Esophagus (tissue), 2 donors: Measurements from ENCODE around the gene SETD9. TPM values are rescaled to one million over a fixed set of nuclear protein-coding genes. Genes with fewer than 3 reads are reported as not detected.

Experiments
- H3K27ac ChIP-seq, 2 donors: one replicate each; pipeline ENCODE4 v1.5.1; 2013; ENCODE audit warnings: low read depth in 2 of 2, mild to moderate bottlenecking in 2 of 2, inconsistent platforms in 1 of 2, low read length in 1 of 2, moderate library complexity in 1 of 2
- H3K27me3 ChIP-seq, 2 donors: one replicate each; pipeline ENCODE4 v1.6.1; 2013; ENCODE audit warnings: low read length in 2 of 2, control low read depth in 1 of 2, mild to moderate bottlenecking in 1 of 2; ENCODE audit not compliant: insufficient read depth in 2 of 2, control insufficient read depth in 1 of 2
- H3K36me3 ChIP-seq, 2 donors: one replicate each; pipeline ENCODE4 v1.6.1; 2013; ENCODE audit warnings: low read length in 1 of 2; ENCODE audit not compliant: control insufficient read depth in 2 of 2, insufficient read depth in 2 of 2
- H3K4me1 ChIP-seq, 2 donors: one replicate each; pipeline ENCODE4 v1.6.1; 2013; ENCODE audit warnings: low read length in 1 of 2; ENCODE audit not compliant: control insufficient read depth in 2 of 2, insufficient read depth in 2 of 2
- H3K4me3 ChIP-seq, 2 donors: one replicate each; pipeline ENCODE4 v1.5.1; 2013; ENCODE audit warnings: low read length in 2 of 2, mild to moderate bottlenecking in 2 of 2, low read depth in 1 of 2, moderate library complexity in 1 of 2
- H3K9me3 ChIP-seq, 2 donors: one replicate each; pipeline ENCODE4 v1.6.1; 2013; ENCODE audit warnings: mild to moderate bottlenecking in 2 of 2, low read depth in 1 of 2, low read length in 1 of 2, moderate library complexity in 1 of 2; ENCODE audit not compliant: control insufficient read depth in 2 of 2, insufficient read depth in 1 of 2
- WGBS, 2 donors: extraction: QIAGEN DNeasy Blood & Tissue Kit; methylation state at CpG; one replicate each; pipeline ENCODE4 v1.1.7; 2013; 5-methylcytosine and 5-hydroxymethylcytosine counted together
- polyA plus RNA-seq, 2 donors: library from polyadenylated mRNA; stranded (reverse); fragments of 200-250 nt; gene quantifications; one replicate each; pipeline ENCODE4 v1.2.3, GENCODE V29; 2013
- donor health status: healthy with polysubstance abuse.
- donor health status: Bipolar disorder and iron deficiency.

Gene SETD9
- polyA plus RNA-seq, 2 donors, result 3.7 to 7.7 TPM

DNA sequence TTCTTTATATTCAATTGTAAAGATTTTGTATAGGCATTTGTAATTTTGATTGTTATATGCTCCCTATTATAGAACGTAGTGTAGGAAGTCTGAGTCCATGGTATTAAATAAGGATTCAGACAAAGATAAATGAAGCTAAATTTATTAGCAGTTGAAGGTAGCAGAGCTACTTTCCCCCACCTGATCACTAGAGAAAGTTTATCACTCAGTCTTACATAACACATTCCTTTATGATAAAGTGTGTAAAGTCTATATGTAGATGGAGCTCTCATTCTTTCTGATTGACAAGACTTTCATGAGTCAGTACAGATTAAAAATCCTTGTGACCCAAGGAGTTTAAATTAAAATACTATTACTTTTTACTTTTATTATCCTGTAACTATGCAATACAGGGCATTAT is 44.9 kb downstream of the SETD9 start:
- H3K36me3 ChIP-seq, result no peaks in the 10 kb centered on the region
- peaks cover 0 to 6% of the 10 kb centered on the region in 2 donors for H3K27me3 ChIP-seq
- H3K4me1 ChIP-seq, result no peaks in the 10 kb centered on the region
- H3K9me3 ChIP-seq, result no peaks in the 10 kb centered on the region
- H3K4me3 ChIP-seq, result no peak overlapping the region
- WGBS, 2 donors, result 84 to 94% methylated on average over 1 of the region's 1 CpG
- no peak overlapping the region for H3K27ac ChIP-seq

DNA sequence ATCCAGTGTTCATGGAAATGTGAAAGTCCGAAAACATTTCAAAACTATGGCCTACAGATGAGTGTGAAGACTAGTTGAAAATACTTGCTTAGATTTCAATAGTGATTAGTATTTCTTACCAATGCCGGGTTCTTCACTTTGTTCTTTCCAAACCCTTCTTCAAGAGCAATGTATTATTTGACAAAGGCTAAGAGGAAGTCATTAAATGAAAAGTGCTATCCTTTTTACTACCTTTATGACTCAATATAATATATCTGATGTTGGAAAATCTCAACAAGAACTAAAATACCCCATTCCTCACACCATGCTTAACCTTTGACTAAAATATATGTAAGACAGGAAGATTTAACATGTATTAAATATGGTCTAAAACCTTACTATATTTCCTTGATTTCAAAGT is 49.2 kb downstream of the SETD9 start:
- no peak overlapping the region for H3K4me3 ChIP-seq
- WGBS, 2 donors, result 90 to 93% methylated on average over 2 of the region's 2 CpGs
- H3K27me3 ChIP-seq, result peaks cover 0 to 13% of the 10 kb centered on the region in 2 donors
- H3K4me1 ChIP-seq, result no peaks in the 10 kb centered on the region
- H3K36me3 ChIP-seq, result no peaks in the 10 kb centered on the region
- H3K9me3 ChIP-seq, result no peaks in the 10 kb centered on the region
- no peak overlapping the region for H3K27ac ChIP-seq

DNA sequence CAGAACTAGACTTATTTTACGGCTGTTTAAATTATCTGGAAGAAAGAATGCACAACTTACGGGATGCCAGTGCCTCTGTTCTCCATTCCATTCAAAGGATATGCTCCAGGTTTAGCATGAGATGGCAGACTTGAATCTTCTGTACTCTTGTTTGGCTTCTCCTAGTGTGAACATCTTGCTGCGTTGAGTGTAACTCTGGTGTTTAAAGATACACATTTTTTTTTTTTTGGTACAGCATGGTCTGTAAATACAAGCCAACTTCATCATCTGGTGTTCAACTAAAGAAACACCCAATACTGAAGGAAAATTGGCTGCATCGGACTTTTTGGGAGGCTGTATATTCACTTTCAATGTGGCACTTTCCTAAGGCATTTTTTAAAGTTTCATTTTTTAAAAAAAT is 49.9 kb downstream of the SETD9 start:
- Histone ChIP-seq H3K36me3 (no peaks in the 10 kb centered on the region), H3K27me3 (peaks cover 0 to 11% of the 10 kb centered on the region in 2 donors), H3K27ac (no peak overlapping the region), H3K4me3 (no peak overlapping the region), H3K9me3 (no peaks in the 10 kb centered on the region), H3K4me1 (no peaks in the 10 kb centered on the region)
- WGBS, 2 donors, result 79 to 84% methylated on average over 4 of the region's 4 CpGs

DNA sequence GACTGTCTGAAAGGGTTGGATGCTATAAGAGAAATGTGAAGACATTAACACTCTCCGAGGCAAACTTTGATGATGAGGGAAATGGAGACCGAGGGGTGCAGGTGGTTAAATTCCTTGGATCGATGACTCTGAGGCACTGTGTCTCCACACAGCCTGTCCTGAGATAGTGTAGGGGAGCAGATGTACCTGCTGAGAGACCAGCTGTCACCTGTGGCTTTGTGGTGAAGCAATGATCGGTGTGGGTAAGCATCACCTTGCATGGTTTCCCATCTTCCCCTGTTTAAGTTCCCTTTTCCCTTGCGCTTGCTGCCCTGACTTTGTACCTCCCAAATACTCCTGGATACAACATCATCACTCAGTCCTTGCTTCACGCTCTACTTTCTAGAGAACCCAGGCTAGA is 52.4 kb downstream of the SETD9 start:
- Histone ChIP-seq H3K27me3 (peaks cover 0 to 11% of the 10 kb centered on the region in 2 donors), H3K36me3 (no peaks in the 10 kb centered on the region), H3K27ac (no peak overlapping the region), H3K4me3 (no peak overlapping the region), H3K4me1 (no peaks in the 10 kb centered on the region), H3K9me3 (no peaks in the 10 kb centered on the region)
- WGBS, 2 donors, result 90 to 91% methylated on average over 6 of the region's 6 CpGs

DNA sequence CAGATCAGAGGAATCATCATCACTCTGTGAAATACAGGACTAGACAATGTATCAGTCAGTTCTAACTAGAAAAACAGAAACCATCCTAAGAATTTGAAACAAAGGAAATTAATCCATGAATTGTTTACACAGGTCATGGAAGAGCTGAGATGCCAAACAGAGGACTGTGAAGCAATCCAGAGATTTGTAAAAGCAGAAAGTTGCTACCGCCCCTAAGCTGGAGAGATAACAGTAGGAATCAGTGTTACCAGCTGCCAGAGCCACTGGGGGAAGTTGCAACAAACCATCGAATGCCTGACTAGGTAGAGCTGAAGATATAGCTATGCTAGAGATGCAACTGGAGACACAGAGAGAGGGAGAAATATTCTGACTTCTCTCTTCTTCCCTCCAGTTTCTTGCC is 52.9 kb downstream of the SETD9 start:
- WGBS, 2 donors, result 35 to 41% methylated on average over 2 of the region's 2 CpGs
- H3K27me3 ChIP-seq, result peaks cover 0 to 11% of the 10 kb centered on the region in 2 donors

DNA sequence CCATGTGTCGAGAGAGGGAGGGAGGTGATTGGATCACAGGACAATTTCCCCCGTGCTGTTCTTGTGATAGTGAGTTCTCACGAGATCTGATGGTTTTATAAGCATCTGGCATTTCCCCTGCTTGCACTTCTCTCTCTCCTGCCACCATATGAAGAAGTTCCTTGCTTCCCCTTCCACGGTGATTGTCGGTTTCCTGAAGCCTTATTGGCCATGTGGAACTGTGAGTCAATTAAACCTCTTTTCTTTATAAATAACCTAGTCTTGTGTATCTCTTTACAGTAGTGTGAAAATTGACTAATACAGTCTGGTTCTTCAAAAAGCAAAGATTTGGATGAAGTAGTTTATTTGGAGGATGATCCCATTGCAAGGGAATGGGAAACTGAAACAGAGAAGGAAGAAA is 53.9 kb downstream of the SETD9 start:
- H3K4me3 ChIP-seq, result no peak overlapping the region
- WGBS, 2 donors, result 70% methylated on average over 5 of the region's 5 CpGs
- H3K9me3 ChIP-seq, result no peaks in the 10 kb centered on the region
- no peaks in the 10 kb centered on the region for H3K4me1 ChIP-seq
- no peaks in the 10 kb centered on the region for H3K36me3 ChIP-seq
- peaks cover 0 to 7% of the 10 kb centered on the region in 2 donors for H3K27me3 ChIP-seq
- H3K27ac ChIP-seq, result no peak overlapping the region

More for the DNA sequence above, 52.9 kb downstream of the SETD9 start:
- Histone ChIP-seq H3K36me3 (no peaks in the 10 kb centered on the region), H3K27ac (no peak overlapping the region), H3K4me3 (no peak overlapping the region), H3K4me1 (no peaks in the 10 kb centered on the region), H3K9me3 (no peaks in the 10 kb centered on the region)

DNA sequence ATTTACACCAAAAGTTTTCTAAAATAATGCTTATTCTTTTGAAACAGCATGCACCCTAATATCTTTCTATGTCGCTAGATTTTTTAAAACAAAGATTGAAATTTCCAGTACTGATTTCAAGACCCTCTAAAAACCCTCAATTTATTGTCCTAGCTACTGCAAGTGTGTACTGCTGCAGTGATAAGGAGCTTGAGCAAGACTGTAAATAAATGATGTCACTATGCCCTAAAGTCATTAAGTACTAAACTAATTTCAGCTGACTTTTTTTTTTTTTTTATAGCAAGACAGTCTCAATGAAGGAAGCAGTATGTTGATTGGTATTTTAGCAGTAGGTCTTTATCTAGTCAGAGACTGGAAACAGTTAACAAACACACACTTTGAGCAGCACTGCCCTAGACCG is 54.8 kb downstream of the SETD9 start:
- Histone ChIP-seq H3K4me1 (no peaks in the 10 kb centered on the region), H3K9me3 (no peaks in the 10 kb centered on the region), H3K36me3 (no peaks in the 10 kb centered on the region), H3K27me3 (peaks cover 0 to 7% of the 10 kb centered on the region in 2 donors), H3K4me3 (no peak overlapping the region), H3K27ac (no peak overlapping the region)
- 78 to 84% methylated on average over 2 of the region's 2 CpGs for WGBS, 2 donors

Other genes starting within 250 kb of the SETD9 start
- gene MAP3K1, start 94.0 kb upstream of the SETD9 start, polyA plus RNA-seq, result 10 to 100 TPM in 1 of 2 donors, 1 to 10 TPM in 1; 7.0 to 10.0 TPM
- 1 to 10 TPM; 4.0 to 4.1 TPM for gene MIER3, start 42.5 kb downstream of the SETD9 start, polyA plus RNA-seq